Measurements from ENCODE around the gene EPN2.

EPN2 gene

GRCh38 chr17:19278729-19279128 lies 41.6 kb downstream of the EPN2 start:
- CTCF ChIA-PET = interaction anchor here (1.0 kb wide), 1 partner anchor 59 kb away, joined by 4 read pairs; no protein-coding TSS in a partner anchor
- POLR2A ChIA-PET = no interaction called here
- no peak for DNase-seq (ENCODE audit: extremely low spot score)
- TF ChIP-seq FOXM1 (IDR thresholded peaks at IDR 0.05; ENCODE audit: borderline replicate concordance) (no peak), LEF1 (IDR thresholded peaks at IDR 0.05; ENCODE audit: borderline replicate concordance) (no peak), FOXK2 (IDR thresholded peaks at IDR 0.05) (no peak), ELF4 (IDR thresholded peaks at IDR 0.05) (no peak), ZNF384 (IDR thresholded peaks at IDR 0.05) (no peak), SP1 (IDR thresholded peaks at IDR 0.05) (no peak)

DNA sequence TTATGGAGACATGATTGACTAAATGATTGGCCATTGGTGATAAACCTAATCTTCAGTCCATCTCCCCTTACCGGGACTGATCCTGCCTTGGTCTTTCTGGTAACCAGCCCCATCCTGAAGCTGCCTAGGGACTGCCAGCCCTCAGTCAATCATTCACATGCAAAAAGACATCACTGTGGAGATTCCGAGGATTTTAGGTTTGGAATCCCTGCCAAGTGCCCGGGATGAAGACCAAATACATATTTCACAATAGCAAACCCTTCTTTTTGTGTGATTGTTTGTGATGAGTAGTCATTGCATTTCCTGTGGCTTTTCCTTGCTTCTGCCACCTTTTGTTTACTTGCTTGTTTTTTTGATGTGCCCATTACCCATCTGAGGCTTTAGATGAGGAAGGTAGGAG lies 44.0 kb downstream of the EPN2 start:
- TF ChIP-seq, protein P1, sequence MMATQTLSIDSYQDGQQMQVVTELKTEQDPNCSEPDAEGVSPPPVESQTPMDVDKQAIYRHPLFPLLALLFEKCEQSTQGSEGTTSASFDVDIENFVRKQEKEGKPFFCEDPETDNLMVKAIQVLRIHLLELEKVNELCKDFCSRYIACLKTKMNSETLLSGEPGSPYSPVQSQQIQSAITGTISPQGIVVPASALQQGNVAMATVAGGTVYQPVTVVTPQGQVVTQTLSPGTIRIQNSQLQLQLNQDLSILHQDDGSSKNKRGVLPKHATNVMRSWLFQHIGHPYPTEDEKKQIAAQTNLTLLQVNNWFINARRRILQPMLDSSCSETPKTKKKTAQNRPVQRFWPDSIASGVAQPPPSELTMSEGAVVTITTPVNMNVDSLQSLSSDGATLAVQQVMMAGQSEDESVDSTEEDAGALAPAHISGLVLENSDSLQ (IDR thresholded peaks at IDR 0.05) = no peak
- TF ChIP-seq FOXM1 (IDR thresholded peaks at IDR 0.05; ENCODE audit: borderline replicate concordance) (no peak), BHLHE40 (IDR thresholded peaks at IDR 0.05; ENCODE audit: borderline replicate concordance) (no peak), ARNT (IDR thresholded peaks at IDR 0.05) (no peak), NFRKB (IDR thresholded peaks at IDR 0.05) (no peak), SUZ12 (IDR thresholded peaks at IDR 0.05) (no peak), HDGF (IDR thresholded peaks at IDR 0.05; ENCODE audit: borderline replicate concordance) (no peak), ZNF384 (IDR thresholded peaks at IDR 0.05) (no peak), L3MBTL2 (conservative IDR thresholded peaks at IDR 0.05) (no peak), ELF4 (IDR thresholded peaks at IDR 0.05) (no peak), TARDBP (IDR thresholded peaks at IDR 0.05) (no peak)
- CTCF ChIA-PET = no interaction called here
- DNase-seq (ENCODE audit: extremely low spot score) = no peak
- POLR2A ChIA-PET = no interaction called here

DNA sequence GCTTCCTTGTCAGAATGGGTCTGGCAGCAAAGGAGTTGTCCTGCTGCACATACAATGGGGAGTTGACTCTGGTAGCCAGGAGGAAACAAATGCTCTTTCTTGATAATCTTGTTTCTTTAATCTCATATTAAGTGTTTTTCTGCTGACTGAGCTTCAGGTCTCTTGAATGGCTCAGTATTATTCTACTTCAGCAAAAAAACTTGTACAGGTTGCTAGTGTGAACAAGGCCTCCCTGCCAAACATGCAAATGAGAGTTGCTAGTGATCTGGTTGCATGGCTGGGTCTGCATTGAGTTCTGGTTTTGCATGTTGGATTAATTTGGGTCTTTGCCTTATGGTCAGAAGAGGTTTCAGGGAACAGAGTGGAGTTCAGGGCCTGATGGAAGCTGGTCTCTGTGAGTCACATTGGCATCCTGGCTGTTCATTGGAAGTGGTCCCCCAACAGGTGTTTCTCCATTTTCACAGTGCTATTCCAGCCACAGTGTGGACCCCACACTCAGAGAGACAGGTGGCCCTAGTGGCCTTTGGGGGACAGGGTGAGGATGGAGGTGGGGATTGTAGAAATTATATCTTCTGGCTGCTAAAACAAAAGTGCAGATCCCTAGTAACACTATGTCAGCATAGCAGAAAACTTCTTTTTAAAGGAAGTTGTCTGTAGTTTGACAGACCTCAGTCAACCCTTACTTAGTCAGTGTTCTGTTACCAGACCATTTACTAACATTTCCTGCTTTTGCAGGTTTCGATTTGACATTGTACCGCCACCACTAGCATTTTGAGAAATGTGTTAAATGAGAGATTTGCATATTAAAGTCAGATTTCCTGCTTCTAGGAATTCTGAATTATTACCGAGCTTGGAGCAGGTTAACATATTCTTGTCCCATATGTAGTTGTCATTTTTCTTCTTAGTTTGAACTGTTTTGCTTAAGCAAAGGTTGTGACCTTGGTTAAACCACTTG lies 47.1 kb downstream of the EPN2 start:
- ChIA-PET CTCF (no interaction called here), POLR2A (no interaction called here)
- TF ChIP-seq NFRKB (IDR thresholded peaks at IDR 0.05) (no peak), LEF1 (IDR thresholded peaks at IDR 0.05; ENCODE audit: borderline replicate concordance) (no peak), CTBP1 (IDR thresholded peaks at IDR 0.05; ENCODE audit: borderline replicate concordance) (no peak), TARDBP (IDR thresholded peaks at IDR 0.05) (no peak), FOXM1 (IDR thresholded peaks at IDR 0.05; ENCODE audit: borderline replicate concordance) (no peak), FOXK2 (IDR thresholded peaks at IDR 0.05) (no peak), ZNF384 (IDR thresholded peaks at IDR 0.05) (no peak), HDGF (IDR thresholded peaks at IDR 0.05; ENCODE audit: borderline replicate concordance) (no peak), FOXA1 (IDR thresholded peaks at IDR 0.05) (no peak), ARNT (IDR thresholded peaks at IDR 0.05) (no peak), BHLHE40 (IDR thresholded peaks at IDR 0.05; ENCODE audit: borderline replicate concordance) (no peak)
- TF ChIP-seq, protein P1 (IDR thresholded peaks at IDR 0.05) = no peak
- DNase-seq (ENCODE audit: extremely low spot score) = no peak

DNA sequence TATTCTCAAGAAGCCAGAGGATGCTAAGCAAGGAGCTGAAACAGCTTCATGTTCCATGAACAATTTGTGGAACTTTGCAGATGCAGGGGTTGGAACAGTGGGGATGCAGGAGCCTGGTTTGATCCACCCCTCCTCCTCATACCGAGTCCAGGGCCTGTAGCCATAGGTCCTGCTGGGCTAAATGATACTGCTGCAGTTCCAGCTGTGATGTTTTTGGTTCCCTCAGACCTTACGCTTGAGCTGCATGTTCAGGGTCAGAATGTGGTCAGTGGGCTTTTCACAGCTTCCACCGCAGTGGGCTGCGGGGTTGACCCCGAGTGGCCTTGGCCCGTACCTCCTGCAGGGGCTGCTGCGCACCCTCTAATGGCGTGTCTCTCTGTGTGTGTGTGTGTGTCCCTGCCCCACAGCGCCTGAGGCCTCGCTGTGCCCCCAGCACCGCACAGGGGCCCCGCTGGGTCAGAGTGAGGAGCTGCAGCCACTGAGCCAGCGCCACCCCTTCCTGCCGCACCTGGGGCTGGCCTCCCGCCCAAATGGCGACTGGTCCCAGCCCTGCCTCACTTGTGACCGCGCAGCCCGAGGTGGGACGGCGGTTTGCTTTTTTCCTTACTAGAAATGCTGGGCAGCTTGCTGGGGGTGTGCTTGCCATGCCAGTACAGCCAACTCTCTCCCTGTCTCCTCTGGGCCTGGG lies 48.2 kb downstream of the EPN2 start:
- TF ChIP-seq TARDBP (IDR thresholded peaks at IDR 0.05) = no peak
- no peak for TF ChIP-seq ARNT (IDR thresholded peaks at IDR 0.05)
- TF ChIP-seq FOXA1 (IDR thresholded peaks at IDR 0.05) = no peak
- TF ChIP-seq L3MBTL2 (conservative IDR thresholded peaks at IDR 0.05) = no peak
- no peak for TF ChIP-seq BHLHE40 (IDR thresholded peaks at IDR 0.05; ENCODE audit: borderline replicate concordance)
- no peak for TF ChIP-seq SP1 (IDR thresholded peaks at IDR 0.05)
- TF ChIP-seq NFRKB (IDR thresholded peaks at IDR 0.05) = no peak
- TF ChIP-seq SUZ12 (IDR thresholded peaks at IDR 0.05) = no peak
- no peak for TF ChIP-seq FOXK2 (IDR thresholded peaks at IDR 0.05)
- no peak for TF ChIP-seq HDGF (IDR thresholded peaks at IDR 0.05; ENCODE audit: borderline replicate concordance)
- TF ChIP-seq CTBP1 (IDR thresholded peaks at IDR 0.05; ENCODE audit: borderline replicate concordance) = no peak
- TF ChIP-seq ZNF384 (IDR thresholded peaks at IDR 0.05) = no peak
- no peak for TF ChIP-seq ELF4 (IDR thresholded peaks at IDR 0.05)
- TF ChIP-seq, protein P1 (IDR thresholded peaks at IDR 0.05) = no peak
- no peak for TF ChIP-seq LEF1 (IDR thresholded peaks at IDR 0.05; ENCODE audit: borderline replicate concordance)
- TF ChIP-seq FOXM1 (IDR thresholded peaks at IDR 0.05; ENCODE audit: borderline replicate concordance) = no peak
- POLR2A ChIA-PET = interaction anchor here (1.2 kb wide), 1 partner anchor 16 kb away, joined by 3 read pairs; no protein-coding TSS in a partner anchor

DNA sequence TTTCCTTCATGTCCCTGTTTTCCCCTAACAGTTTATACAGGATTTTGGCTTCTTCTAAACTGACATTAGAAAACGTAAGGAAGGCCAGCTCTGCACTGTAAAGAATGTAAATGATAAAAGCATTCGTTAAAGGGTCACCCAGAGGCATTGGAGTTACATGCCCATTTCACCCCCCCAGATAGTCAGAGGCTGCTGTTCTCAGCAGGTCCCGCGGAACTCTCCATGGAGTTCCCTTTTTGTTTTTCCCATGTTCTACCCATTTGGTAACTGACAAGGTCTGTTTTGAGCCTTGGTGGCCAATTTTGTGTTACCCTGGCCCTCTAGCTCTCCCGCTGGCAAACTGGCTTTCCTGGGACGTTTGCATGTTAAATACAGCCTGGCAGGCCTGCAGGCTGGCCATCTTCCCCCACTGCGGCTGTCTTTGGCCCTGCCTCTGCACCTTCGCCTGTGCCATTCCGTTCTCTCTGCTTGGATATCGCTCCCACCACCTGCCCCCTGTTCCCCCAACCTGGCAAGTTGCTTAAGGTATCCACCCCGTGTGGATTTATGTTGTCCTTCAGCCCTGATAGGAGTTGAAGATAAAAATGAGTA lies 49.7 kb downstream of the EPN2 start:
- no peak for TF ChIP-seq ARNT (IDR thresholded peaks at IDR 0.05)
- no peak for TF ChIP-seq ELF4 (IDR thresholded peaks at IDR 0.05)
- TF ChIP-seq NFRKB (IDR thresholded peaks at IDR 0.05) = no peak
- TF ChIP-seq BHLHE40 (IDR thresholded peaks at IDR 0.05; ENCODE audit: borderline replicate concordance) = no peak
- TF ChIP-seq L3MBTL2 (conservative IDR thresholded peaks at IDR 0.05) = no peak
- TF ChIP-seq HDGF (IDR thresholded peaks at IDR 0.05; ENCODE audit: borderline replicate concordance) = no peak
- no peak for TF ChIP-seq FOXK2 (IDR thresholded peaks at IDR 0.05)
- TF ChIP-seq FOXA1 (IDR thresholded peaks at IDR 0.05) = no peak
- no peak for TF ChIP-seq CTBP1 (IDR thresholded peaks at IDR 0.05; ENCODE audit: borderline replicate concordance)
- TF ChIP-seq LEF1 (IDR thresholded peaks at IDR 0.05; ENCODE audit: borderline replicate concordance) = no peak
- TF ChIP-seq TARDBP (IDR thresholded peaks at IDR 0.05) = no peak
- no peak for TF ChIP-seq FOXM1 (IDR thresholded peaks at IDR 0.05; ENCODE audit: borderline replicate concordance)
- ChIA-PET CTCF (no interaction called here), POLR2A (interaction anchor here (0.9 kb wide), 2 partner anchors 14 to 476 kb away, joined by 3 read pairs; no protein-coding TSS in a partner anchor)
- no peak for DNase-seq (ENCODE audit: extremely low spot score)

More for the DNA sequence above, 48.2 kb downstream of the EPN2 start:
- no peak for DNase-seq (ENCODE audit: extremely low spot score)
- CTCF ChIA-PET = no interaction called here
